HEK293T (cell line): ENCODE results near the gene STX4.

Source experiments
- CTCF ChIA-PET: fragments of 350-600 bp; formaldehyde crosslinking; extraction: SDS; loops from one replicate; lab custom pipeline; 2021; ENCODE audit warnings: antibody characterized with exemption, inconsistent platforms; lab: Yijun Ruan, JAX
- POLR2A ChIA-PET: fragments of 350-600 bp; formaldehyde crosslinking; extraction: SDS; loops from one replicate; lab custom pipeline; 2020; ENCODE audit warnings: antibody characterized with exemption, inconsistent platforms; lab: Yijun Ruan, JAX
- DNase-seq: peaks from one replicate; pipeline ENCODE4 v3.0.0; 2012; ENCODE audit warnings: mixed read lengths; ENCODE audit errors: extremely low spot score
- ARNT ChIP-seq: fragments of 450-650 bp; IDR thresholded peaks from 2 replicates; pipeline ENCODE4 v1.6.1; 2017; ENCODE audit warnings: mild to moderate bottlenecking
- BHLHE40 ChIP-seq: fragments of 450-650 bp; IDR thresholded peaks from 2 replicates; pipeline ENCODE4 v1.6.1; 2016; ENCODE audit warnings: mild to moderate bottlenecking, moderate library complexity, borderline replicate concordance
- CTBP1 ChIP-seq: fragments of 450-650 bp; IDR thresholded peaks from 2 replicates; pipeline ENCODE4 v1.6.1; 2016; ENCODE audit warnings: borderline replicate concordance
- ELF4 ChIP-seq: fragments of 450-650 bp; IDR thresholded peaks from 2 replicates; pipeline ENCODE4 v1.6.1; 2017; ENCODE audit warnings: antibody characterized with exemption
- FOXA1 ChIP-seq: fragments of 450-650 bp; IDR thresholded peaks from 2 replicates; pipeline ENCODE4 v1.6.1; 2016; ENCODE audit warnings: mild to moderate bottlenecking
- FOXK2 ChIP-seq: fragments of 450-650 bp; IDR thresholded peaks from 2 replicates; pipeline ENCODE4 v1.6.1; 2016; ENCODE audit warnings: mild to moderate bottlenecking
- FOXM1 ChIP-seq: fragments of 450-650 bp; IDR thresholded peaks from 2 replicates; pipeline ENCODE4 v1.6.1; 2017; ENCODE audit warnings: mild to moderate bottlenecking, borderline replicate concordance
- HDGF ChIP-seq: fragments of 450-650 bp; IDR thresholded peaks from 2 replicates; pipeline ENCODE4 v1.6.1; 2017; ENCODE audit warnings: antibody characterized with exemption, borderline replicate concordance
- L3MBTL2 ChIP-seq: fragments of 450-650 bp; conservative IDR thresholded peaks from 2 replicates; pipeline ENCODE4 v1.6.1; 2016; ENCODE audit warnings: mild to moderate bottlenecking
- LEF1 ChIP-seq: fragments of 450-650 bp; IDR thresholded peaks from 2 replicates; pipeline ENCODE4 v1.6.1; 2017; ENCODE audit warnings: mild to moderate bottlenecking, borderline replicate concordance
- NFRKB ChIP-seq: fragments of 450-650 bp; IDR thresholded peaks from 2 replicates; pipeline ENCODE4 v1.6.1; 2016; ENCODE audit warnings: mild to moderate bottlenecking, moderate library complexity
- PKNOX1 ChIP-seq: fragments of 450-650 bp; IDR thresholded peaks from 2 replicates; pipeline ENCODE4 v1.6.1; 2016
- SP1 ChIP-seq: fragments of 450-650 bp; IDR thresholded peaks from 2 replicates; pipeline ENCODE4 v1.6.1; 2017
- SUZ12 ChIP-seq: fragments of 450-650 bp; IDR thresholded peaks from 2 replicates; pipeline ENCODE4 v1.6.1; 2016; ENCODE audit warnings: mild to moderate bottlenecking
- TARDBP ChIP-seq: fragments of 450-650 bp; IDR thresholded peaks from 2 replicates; pipeline ENCODE4 v1.6.1; 2016
- ZNF384 ChIP-seq: fragments of 450-650 bp; IDR thresholded peaks from 2 replicates; pipeline ENCODE4 v1.6.1; 2016

Gene STX4

DNA sequence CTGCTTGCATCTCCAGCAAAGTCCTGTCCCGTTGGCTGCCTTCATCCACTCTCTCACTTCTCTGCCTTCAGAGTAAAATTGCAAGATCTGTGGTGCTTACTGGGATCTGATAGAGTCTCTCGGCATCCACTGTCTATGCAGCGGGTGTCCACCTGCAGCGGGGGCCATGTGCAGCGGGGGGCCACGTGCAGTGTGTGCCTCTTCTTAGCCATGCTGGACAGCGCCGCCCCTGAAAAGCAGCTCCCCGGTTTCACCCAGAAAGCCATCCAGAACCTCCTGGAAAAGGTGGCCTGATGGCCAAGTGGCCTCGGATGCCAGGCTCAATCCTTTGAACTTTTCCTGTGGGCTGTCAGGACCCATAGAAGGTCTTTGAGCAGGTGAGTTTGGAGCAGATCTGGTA, 9.5 kb downstream of the STX4 start:
- no peak for TF ChIP-seq BHLHE40
- TF ChIP-seq HDGF: no peak
- TF ChIP-seq CTBP1: no peak
- no peak for TF ChIP-seq SUZ12
- no peak for TF ChIP-seq FOXA1
- no peak for TF ChIP-seq TARDBP
- TF ChIP-seq SP1: no peak
- ChIA-PET CTCF (interaction anchor here (1.2 kb wide), 1 partner anchor 58 kb away, joined by 3 read pairs; the partner anchor contains the start of gene HSD3B7), POLR2A (interaction anchor here (1.0 to 1.8 kb wide), 5 partner anchors 9 to 1243 kb away, joined by 4 to 6 read pairs (median 4); partner anchors contain the start of genes MAZ, PAGR1 and STX4)
- no peak for DNase-seq

- ChIA-PET POLR2A (interaction anchor here (1.2 to 1.8 kb wide), 4 partner anchors 9 to 1244 kb away, joined by 4 to 6 read pairs (median 4); partner anchors contain the start of genes MAZ and STX4), CTCF (interaction anchor here (1.2 kb wide), 1 partner anchor 58 kb away, joined by 3 read pairs; the partner anchor contains the start of gene HSD3B7)
- no peak for DNase-seq
- TF ChIP-seq FOXA1: no peak
- TF ChIP-seq FOXK2: no peak
- no peak for TF ChIP-seq ELF4
- TF ChIP-seq ARNT: no peak
- no peak for TF ChIP-seq FOXM1
- TF ChIP-seq BHLHE40: no peak
- TF ChIP-seq HDGF: no peak
- no peak for TF ChIP-seq PKNOX1
These were observed 10.0 kb downstream of the STX4 start for GRCh38 chr16:31043352-31043751.

GRCh38 chr16:31043898-31044481, 10.6 kb downstream of the STX4 start:
- POLR2A ChIA-PET: interaction anchor here (1.8 to 2.7 kb wide), 2 partner anchors 30 to 1244 kb away, joined by 6 to 7 read pairs; partner anchors contain the start of genes ZNF646 and ZNF668
- TF ChIP-seq NFRKB (no peak), L3MBTL2 (no peak), PKNOX1 (no peak), ARNT (no peak), SP1 (no peak), SUZ12 (no peak), TARDBP (no peak), ELF4 (no peak), FOXM1 (no peak), ZNF384 (no peak), CTBP1 (no peak), FOXK2 (no peak), HDGF (no peak), BHLHE40 (no peak)
- CTCF ChIA-PET: no interaction called here

GRCh38 chr16:31050280-31051030, 17.1 kb downstream of the STX4 start:
- ChIA-PET POLR2A (interaction anchor here (0.6 kb wide), 1 partner anchor 23 kb away, joined by 3 read pairs; the partner anchor contains the start of gene ZNF668), CTCF (interaction anchor here (0.6 kb wide), 1 partner anchor 36 kb away, joined by 3 read pairs; no protein-coding TSS in a partner anchor)
- TF ChIP-seq FOXA1: no peak
- DNase-seq: no peak

More at GRCh38 chr16:31043898-31044481, 10.6 kb downstream of the STX4 start:
- DNase-seq: no peak

DNA sequence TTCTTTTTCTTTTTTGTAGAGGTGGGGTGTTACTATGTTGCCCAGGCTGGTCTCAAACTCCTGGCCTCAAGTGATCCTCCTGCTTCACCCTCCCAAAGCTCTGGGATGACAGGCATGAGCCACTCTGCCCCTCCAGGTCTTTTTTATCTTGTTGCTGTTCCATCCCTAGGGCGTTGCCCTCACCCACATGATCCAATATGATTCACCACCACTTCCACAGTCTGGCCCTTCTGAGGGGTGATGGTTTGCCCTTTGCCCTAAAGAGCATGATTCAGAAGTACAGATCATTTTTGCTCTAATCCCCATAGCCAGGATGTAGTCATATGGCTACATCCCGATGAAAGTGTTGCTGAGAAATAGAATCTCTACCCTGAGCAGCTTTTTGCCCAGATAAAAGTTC, 18.8 kb downstream of the STX4 start:
- no peak for DNase-seq
- TF ChIP-seq HDGF: no peak
- no peak for TF ChIP-seq L3MBTL2
- no peak for TF ChIP-seq SUZ12
- no peak for TF ChIP-seq NFRKB
- TF ChIP-seq ELF4: no peak
- TF ChIP-seq TARDBP: no peak
- no peak for TF ChIP-seq ARNT
- TF ChIP-seq CTBP1: no peak
- TF ChIP-seq PKNOX1: no peak
- no peak for TF ChIP-seq BHLHE40
- ChIA-PET CTCF (no interaction called here), POLR2A (no interaction called here)

- POLR2A ChIA-PET: no interaction called here
- no peak for TF ChIP-seq SUZ12
- no peak for TF ChIP-seq FOXA1
- TF ChIP-seq BHLHE40: no peak
- TF ChIP-seq LEF1: no peak
- no peak for TF ChIP-seq PKNOX1
- no peak for TF ChIP-seq CTBP1
- TF ChIP-seq FOXM1: no peak
- no peak for TF ChIP-seq HDGF
- TF ChIP-seq ELF4: no peak
- TF ChIP-seq FOXK2: no peak
- DNase-seq: no peak
- CTCF ChIA-PET: interaction anchor here (0.6 kb wide), 1 partner anchor 198 kb away, joined by 3 read pairs; no protein-coding TSS in a partner anchor
These were observed 22.3 kb downstream of the STX4 start for GRCh38 chr16:31055613-31056012.
